Astrocyte (in vitro differentiated cells and primary cell): ENCODE measurements around the gene DDR1. TPM values are rescaled to one million over a fixed set of nuclear protein-coding genes. Genes with fewer than 3 reads are reported as not detected.

Experiments used
- DNase-seq: peaks from one replicate; pipeline ENCODE4 v3.0.0-alpha.2; 2010; ENCODE audit warnings: low read depth
- FAIRE-seq: peaks from 2 replicates; lab custom pipeline; 2011; peaks lifted over from hg19 to GRCh38; lab: Jason Lieb, UNC
- H2AFZ ChIP-seq: 2 replicates; pipeline ENCODE4 v1.6.0; 2012; ENCODE audit warnings: low read depth, low read length, inconsistent platforms
- H3K27ac ChIP-seq: 2 replicates; pipeline ENCODE4 v1.5.1; 2011; ENCODE audit warnings: low read depth, low read length, inconsistent platforms
- H3K27me3 ChIP-seq: 2 replicates; pipeline ENCODE4 v1.6.0; 2011; ENCODE audit warnings: low read length, inconsistent platforms; ENCODE audit not compliant: insufficient read depth
- H3K36me3 ChIP-seq: 2 replicates; pipeline ENCODE4 v1.5.1; 2011; ENCODE audit warnings: low read length, inconsistent platforms; ENCODE audit not compliant: insufficient read depth
- H3K4me1 ChIP-seq: 2 replicates; pipeline ENCODE4 v1.5.1; 2011; ENCODE audit warnings: low read length, inconsistent platforms; ENCODE audit not compliant: insufficient read depth
- H3K4me2 ChIP-seq: 2 replicates; pipeline ENCODE4 v1.6.0; 2012; ENCODE audit warnings: low read length, inconsistent platforms
- H3K4me3 ChIP-seq: 2 replicates; pipeline ENCODE4 v1.5.1; 2011; ENCODE audit warnings: low read depth, mild to moderate bottlenecking, low read length, inconsistent platforms; ENCODE audit not compliant: insufficient read depth
- H3K79me2 ChIP-seq: 2 replicates; pipeline ENCODE4 v1.6.0; 2012; ENCODE audit warnings: mild to moderate bottlenecking, low read length, inconsistent platforms; ENCODE audit not compliant: insufficient read depth
- H3K9ac ChIP-seq: 2 replicates; pipeline ENCODE4 v1.6.0; 2012; ENCODE audit warnings: mild to moderate bottlenecking, low read length, inconsistent platforms
- H3K9me3 ChIP-seq: 2 replicates; pipeline ENCODE4 v1.5.1; 2012; ENCODE audit warnings: low read depth, mild to moderate bottlenecking, low read length, inconsistent platforms; ENCODE audit not compliant: insufficient read depth
- H4K20me1 ChIP-seq: 2 replicates; pipeline ENCODE4 v1.6.0; 2012; ENCODE audit warnings: low read length, inconsistent platforms; ENCODE audit not compliant: insufficient read depth
- H3K27ac Mint-ChIP-seq: one replicate; pipeline ENCODE4 v1.8.0; 2021; ENCODE audit warnings: mild to moderate bottlenecking, mixed read lengths; ENCODE audit not compliant: unreplicated experiment
- H3K27me3 Mint-ChIP-seq: one replicate; pipeline ENCODE4 v1.8.0; 2021; ENCODE audit warnings: low read depth, mixed read lengths; ENCODE audit not compliant: unreplicated experiment
- H3K36me3 Mint-ChIP-seq: one replicate; pipeline ENCODE4 v1.8.0; 2021; ENCODE audit warnings: low read depth, mixed read lengths; ENCODE audit not compliant: unreplicated experiment
- H3K4me1 Mint-ChIP-seq: one replicate; pipeline ENCODE4 v1.8.0; 2021; ENCODE audit warnings: low read depth, mixed read lengths; ENCODE audit not compliant: unreplicated experiment
- H3K4me3 Mint-ChIP-seq: one replicate; pipeline ENCODE4 v1.8.0; 2021; ENCODE audit warnings: mild to moderate bottlenecking, moderate library complexity, mixed read lengths; ENCODE audit not compliant: unreplicated experiment
- H3K9me3 Mint-ChIP-seq: one replicate; pipeline ENCODE4 v1.8.0; 2021; ENCODE audit warnings: mild to moderate bottlenecking, mixed read lengths; ENCODE audit not compliant: unreplicated experiment
- EZH2 ChIP-seq: IDR thresholded peaks from 2 replicates; pipeline ENCODE4 v1.6.1; 2012; ENCODE audit warnings: mild to moderate bottlenecking, low read length, inconsistent platforms; ENCODE audit not compliant: insufficient read depth
- total RNA-seq: library from RNA; stranded (reverse); gene quantifications from 2 replicates; pipeline ENCODE4 v1.2.1, GENCODE V29; 2021
- TF ChIP-seq, protein P1 (sequence below): IDR thresholded peaks from 2 replicates; pipeline ENCODE4 v1.5.1; 2011; ENCODE audit warnings: low read depth, mild to moderate bottlenecking, inconsistent platforms, low read length, moderate library complexity; ENCODE audit not compliant: insufficient read depth

Gene DDR1
- total RNA-seq, 1 donor from 2014 or later: 144 TPM

DNA sequence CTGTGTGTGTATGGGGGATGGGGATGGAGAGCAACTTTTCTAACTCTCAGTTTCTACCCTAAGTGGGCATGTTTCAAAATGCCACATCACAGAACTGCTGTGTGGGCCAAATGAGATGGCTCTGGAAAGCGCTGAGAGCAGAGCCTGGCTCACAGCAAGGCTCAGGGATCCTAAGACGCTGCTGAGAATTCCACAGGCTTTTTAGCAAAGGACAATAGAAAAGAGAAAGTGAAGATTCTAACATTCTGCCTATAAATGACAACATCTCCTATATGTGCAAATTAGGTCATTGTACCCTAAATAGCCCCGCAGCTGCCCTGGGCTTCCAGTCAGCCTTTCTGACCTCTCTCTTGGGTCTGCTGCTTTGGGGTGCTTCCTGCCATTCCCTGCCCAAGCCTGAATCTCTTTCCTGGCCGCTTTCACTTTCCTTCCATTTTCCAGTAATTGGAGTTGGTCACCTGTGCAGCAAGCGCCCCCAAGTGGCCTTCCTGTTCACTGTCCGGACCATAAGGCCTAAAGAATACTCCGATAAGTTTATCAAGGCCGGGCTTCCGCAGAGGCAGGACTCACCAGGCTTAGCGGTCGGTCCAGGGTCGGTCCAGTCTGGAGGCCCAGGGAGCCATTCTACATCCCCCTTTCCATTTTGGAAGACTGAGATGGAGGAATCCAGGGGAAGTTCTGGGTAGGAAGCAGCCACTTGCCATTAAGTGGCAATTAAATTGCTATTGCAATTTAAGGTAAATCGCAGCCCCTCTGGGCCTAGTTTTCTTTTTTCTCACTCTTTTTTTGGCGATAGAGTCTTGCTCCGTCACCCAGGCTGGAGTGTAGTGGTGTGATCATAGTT lies 6.7 kb upstream of the DDR1 start:
- Histone ChIP-seq H3K4me3 (peak overlapping the region; percentile 49), H3K27ac (peak overlapping the region; percentile 63)
- H3K4me1 Mint-ChIP-seq: peaks cover 34% of the 10 kb centered on the region

DNA sequence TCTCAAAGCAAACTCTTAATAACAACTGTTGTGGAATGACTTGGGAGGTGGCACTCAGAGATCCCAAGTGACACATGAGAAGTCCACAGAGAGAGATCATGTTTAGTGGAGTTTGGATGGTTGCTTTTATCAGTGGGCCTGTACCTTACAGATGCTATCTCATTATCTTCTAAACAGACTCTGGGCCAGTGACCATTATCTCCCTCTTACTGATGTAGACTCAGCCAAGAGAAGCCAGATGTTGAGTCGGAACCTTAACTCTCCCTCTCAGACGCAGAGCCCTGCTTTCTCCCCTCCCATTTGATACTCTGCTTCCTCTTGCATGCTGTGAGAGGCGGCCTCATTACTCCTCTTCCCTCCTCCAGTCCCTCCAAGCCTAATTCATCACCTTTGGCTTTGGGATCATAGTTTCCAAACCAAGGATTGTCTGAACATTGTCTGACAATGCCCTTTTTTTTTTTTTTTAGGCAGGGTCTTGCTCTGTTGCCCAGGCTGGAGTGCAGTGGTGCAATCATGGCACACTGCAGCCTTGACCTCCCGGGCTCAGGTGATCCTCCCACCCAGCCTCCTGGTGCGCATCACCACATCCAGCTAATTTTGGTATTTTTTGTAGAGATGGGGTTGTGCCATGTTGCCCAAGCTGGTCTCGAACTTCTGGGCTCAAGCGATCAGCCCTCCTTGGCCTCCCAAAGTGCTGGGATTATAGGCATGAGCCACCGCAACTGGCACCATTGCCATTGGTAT lies 4.5 kb upstream of the DDR1 start:
- Histone ChIP-seq H3K27me3 (no peaks in the 10 kb centered on the region), H3K4me2 (no peak overlapping the region), H3K4me1 (peaks cover 31% of the 10 kb centered on the region), H2AFZ (no peak overlapping the region), H3K36me3 (no peaks in the 10 kb centered on the region), H3K9ac (no peak overlapping the region), H3K27ac (no peak overlapping the region), H3K4me3 (no peak overlapping the region), H4K20me1 (no peaks in the 10 kb centered on the region), H3K79me2 (peaks cover under 1% of the 10 kb centered on the region), H3K9me3 (no peaks in the 10 kb centered on the region)
- Mint-ChIP-seq H3K9me3 (peaks cover 3% of the 10 kb centered on the region), H3K36me3 (no peaks in the 10 kb centered on the region), H3K4me1 (peaks cover 40% of the 10 kb centered on the region), H3K4me3 (no peak overlapping the region), H3K27me3 (no peaks in the 10 kb centered on the region), H3K27ac (no peak overlapping the region)
- FAIRE-seq (no peak), DNase-seq (no peak)
- TF ChIP-seq EZH2: no peak
- TF ChIP-seq, protein P1, sequence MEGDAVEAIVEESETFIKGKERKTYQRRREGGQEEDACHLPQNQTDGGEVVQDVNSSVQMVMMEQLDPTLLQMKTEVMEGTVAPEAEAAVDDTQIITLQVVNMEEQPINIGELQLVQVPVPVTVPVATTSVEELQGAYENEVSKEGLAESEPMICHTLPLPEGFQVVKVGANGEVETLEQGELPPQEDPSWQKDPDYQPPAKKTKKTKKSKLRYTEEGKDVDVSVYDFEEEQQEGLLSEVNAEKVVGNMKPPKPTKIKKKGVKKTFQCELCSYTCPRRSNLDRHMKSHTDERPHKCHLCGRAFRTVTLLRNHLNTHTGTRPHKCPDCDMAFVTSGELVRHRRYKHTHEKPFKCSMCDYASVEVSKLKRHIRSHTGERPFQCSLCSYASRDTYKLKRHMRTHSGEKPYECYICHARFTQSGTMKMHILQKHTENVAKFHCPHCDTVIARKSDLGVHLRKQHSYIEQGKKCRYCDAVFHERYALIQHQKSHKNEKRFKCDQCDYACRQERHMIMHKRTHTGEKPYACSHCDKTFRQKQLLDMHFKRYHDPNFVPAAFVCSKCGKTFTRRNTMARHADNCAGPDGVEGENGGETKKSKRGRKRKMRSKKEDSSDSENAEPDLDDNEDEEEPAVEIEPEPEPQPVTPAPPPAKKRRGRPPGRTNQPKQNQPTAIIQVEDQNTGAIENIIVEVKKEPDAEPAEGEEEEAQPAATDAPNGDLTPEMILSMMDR: no peak

More for the DNA sequence above, 6.7 kb upstream of the DDR1 start:
- Mint-ChIP-seq H3K36me3 (peaks cover 5% of the 10 kb centered on the region), H3K4me3 (peak overlapping the region; percentile 54), H3K27ac (peak overlapping the region; percentile 88), H3K9me3 (peaks cover 7% of the 10 kb centered on the region), H3K27me3 (no peaks in the 10 kb centered on the region)
- Histone ChIP-seq H3K79me2 (no peaks in the 10 kb centered on the region), H3K9ac (peak overlapping the region; percentile 68), H3K36me3 (no peaks in the 10 kb centered on the region), H3K4me2 (peak overlapping the region; percentile 82), H3K4me1 (peaks cover 23% of the 10 kb centered on the region), H2AFZ (peak overlapping the region; percentile 51), H3K27me3 (no peaks in the 10 kb centered on the region), H4K20me1 (no peaks in the 10 kb centered on the region), H3K9me3 (no peaks in the 10 kb centered on the region)
- FAIRE-seq (no peak), DNase-seq (peak; percentile 71)
- TF ChIP-seq EZH2: no peak
- TF ChIP-seq, protein P1: peak; percentile 79
